22Rv1 (cell line): Measurements from ENCODE around the gene CLPSL1.
A peak's percentile ranks its signal among the peaks of the same experiment; 100 is the strongest.

Source experiments
- H3K27ac ChIP-seq: fragments of 450-650 bp; 2 replicates; pipeline ENCODE4 v1.5.1; 2017
- CTCF ChIP-seq: fragments of 450-650 bp; IDR thresholded peaks from 2 replicates; pipeline ENCODE4 v1.5.1; 2017; ENCODE audit warnings: mild to moderate bottlenecking
- ZFX ChIP-seq: fragments of 450-650 bp; IDR thresholded peaks from 2 replicates; pipeline ENCODE4 v1.6.1; 2017; ENCODE audit warnings: antibody characterized with exemption, borderline replicate concordance

The CLPSL1 gene

GRCh38 chr6:35780719-35781118 is at the start of gene CLPSL1:
Gene CLPSL1 (plus strand): TSS chr6:35781019. CDS start chr6:35781111, 92 bp downstream.
- TF ChIP-seq ZFX, result no peak
- no peak for TF ChIP-seq CTCF
- no peak within 1 kb of the TSS for H3K27ac ChIP-seq

GRCh38 chr6:35731414-35731735 is 49.4 kb upstream of the CLPSL1 start:
- H3K27ac ChIP-seq, result peak overlapping the region; percentile 100
- TF ChIP-seq ZFX (no peak), CTCF (no peak)

- no peak for TF ChIP-seq CTCF
- TF ChIP-seq ZFX, result no peak
- peak overlapping the region; percentile 100 for H3K27ac ChIP-seq
Observed at GRCh38 chr6:35731736-35732532, 48.9 kb upstream of the CLPSL1 start.

- H3K27ac ChIP-seq, result peak overlapping the region; percentile 100
- TF ChIP-seq CTCF, result no peak
- TF ChIP-seq ZFX, result no peak
Observed at GRCh38 chr6:35733633-35734032, 47.2 kb upstream of the CLPSL1 start.

- H3K27ac ChIP-seq, result peak overlapping the region; percentile 100
Observed at GRCh38 chr6:35734319-35734718, 46.5 kb upstream of the CLPSL1 start.

- TF ChIP-seq CTCF, result no peak
- TF ChIP-seq ZFX, result no peak
- peak overlapping the region; percentile 100 for H3K27ac ChIP-seq
Observed at GRCh38 chr6:35735452-35735851, 45.4 kb upstream of the CLPSL1 start.

- TF ChIP-seq ZFX (no peak), CTCF (peak; percentile 91)
- peak overlapping the region; percentile 100 for H3K27ac ChIP-seq
Observed at GRCh38 chr6:35736253-35736894, 44.4 kb upstream of the CLPSL1 start.
